ENCODE data around the gene RASSF5. TPM values are rescaled to one million over a fixed set of nuclear protein-coding genes. Genes with fewer than 3 reads are reported as not detected.

Gene RASSF5
- total and polyA plus RNA-seq, 3 donors from 2014 or later = 4.3 to 8.4 (median 5.9) TPM

DNA sequence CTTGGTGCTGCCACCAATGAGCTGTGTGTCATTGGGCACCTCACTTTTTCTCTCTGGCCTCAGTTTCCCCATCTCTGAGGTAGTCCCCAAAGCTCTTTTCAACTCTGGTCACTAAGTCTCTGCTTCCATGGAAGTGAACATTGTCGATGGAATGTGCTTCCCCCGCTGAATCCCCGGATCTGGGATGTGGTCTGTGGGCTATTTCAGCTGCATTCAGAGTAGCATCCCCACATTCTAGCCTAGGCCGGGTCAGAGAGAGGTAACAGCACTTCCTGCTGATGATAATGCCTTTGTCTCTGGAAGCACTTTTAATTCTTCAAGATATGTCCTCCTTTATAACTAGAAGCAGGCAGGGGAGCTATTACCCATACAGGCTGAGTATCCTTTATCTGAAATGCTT, 29.8 kb downstream of the RASSF5 start:
- no peak overlapping the region for H3K27ac ChIP-seq
- H3K27me3 ChIP-seq = no peaks in the 10 kb centered on the region
- TF ChIP-seq, protein P1, sequence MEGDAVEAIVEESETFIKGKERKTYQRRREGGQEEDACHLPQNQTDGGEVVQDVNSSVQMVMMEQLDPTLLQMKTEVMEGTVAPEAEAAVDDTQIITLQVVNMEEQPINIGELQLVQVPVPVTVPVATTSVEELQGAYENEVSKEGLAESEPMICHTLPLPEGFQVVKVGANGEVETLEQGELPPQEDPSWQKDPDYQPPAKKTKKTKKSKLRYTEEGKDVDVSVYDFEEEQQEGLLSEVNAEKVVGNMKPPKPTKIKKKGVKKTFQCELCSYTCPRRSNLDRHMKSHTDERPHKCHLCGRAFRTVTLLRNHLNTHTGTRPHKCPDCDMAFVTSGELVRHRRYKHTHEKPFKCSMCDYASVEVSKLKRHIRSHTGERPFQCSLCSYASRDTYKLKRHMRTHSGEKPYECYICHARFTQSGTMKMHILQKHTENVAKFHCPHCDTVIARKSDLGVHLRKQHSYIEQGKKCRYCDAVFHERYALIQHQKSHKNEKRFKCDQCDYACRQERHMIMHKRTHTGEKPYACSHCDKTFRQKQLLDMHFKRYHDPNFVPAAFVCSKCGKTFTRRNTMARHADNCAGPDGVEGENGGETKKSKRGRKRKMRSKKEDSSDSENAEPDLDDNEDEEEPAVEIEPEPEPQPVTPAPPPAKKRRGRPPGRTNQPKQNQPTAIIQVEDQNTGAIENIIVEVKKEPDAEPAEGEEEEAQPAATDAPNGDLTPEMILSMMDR (IDR thresholded peaks at IDR 0.05) = no peak
- TF ChIP-seq POLR2A (IDR thresholded peaks at IDR 0.05) = no peak
- no peaks in the 10 kb centered on the region for H3K9me3 ChIP-seq
- no peak overlapping the region for H3K4me3 ChIP-seq
- intact Hi-C loops (cut with DNase I; ENCODE audit: low total_unique reads) = no loop called here
- DNase-seq = no peak
- 78 to 95% methylated on average over 4 of the region's 4 CpGs for whole genome bisulfite sequencing, 2 donors
- peaks cover 12% of the 10 kb centered on the region for H3K4me1 ChIP-seq
- H3K36me3 ChIP-seq (ENCODE audit: low read depth, missing control alignments) = no peaks in the 10 kb centered on the region

DNA sequence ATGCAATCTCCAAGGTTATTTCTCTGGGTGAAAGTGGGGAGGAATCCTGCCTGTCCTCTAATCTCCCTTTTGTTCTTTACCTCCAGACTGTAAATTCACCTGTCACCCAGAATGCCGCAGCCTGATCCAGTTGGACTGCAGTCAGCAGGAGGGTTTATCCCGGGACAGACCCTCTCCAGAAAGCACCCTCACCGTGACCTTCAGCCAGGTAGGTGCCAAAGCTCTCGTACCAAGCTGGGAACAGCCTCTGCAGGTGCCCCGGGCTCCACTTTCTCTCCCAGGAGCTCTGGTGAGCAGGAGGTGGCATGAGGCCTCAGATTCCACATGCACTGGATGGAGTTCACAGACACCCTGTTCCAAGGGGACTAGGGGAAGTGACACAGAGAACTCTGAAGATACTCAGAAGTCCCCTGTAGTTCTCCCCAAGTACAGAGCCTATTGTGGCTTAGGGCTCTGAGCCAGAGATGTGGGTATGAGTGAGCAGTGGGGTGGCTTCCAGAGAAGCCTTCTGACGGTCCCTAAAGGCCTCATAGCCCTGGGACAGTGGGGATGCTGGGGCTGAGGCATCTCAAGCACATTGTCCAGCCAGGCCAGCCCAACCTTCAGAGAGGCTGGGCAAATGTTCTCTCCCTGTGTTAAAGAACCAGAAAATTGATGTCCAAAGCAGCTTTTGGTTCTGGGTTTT, 30.9 kb downstream of the RASSF5 start:
- WGBS, 2 donors = 79 to 81% methylated on average over 5 to 6 of the region's 6 CpGs
- intact Hi-C loops (cut with DNase I; ENCODE audit: low total_unique reads) = no loop called here
- no peak for DNase-seq
- H3K36me3 ChIP-seq (ENCODE audit: low read depth, missing control alignments) = no peaks in the 10 kb centered on the region
- H3K4me1 ChIP-seq = peaks cover 12% of the 10 kb centered on the region
- H3K27me3 ChIP-seq = no peaks in the 10 kb centered on the region
- no peak overlapping the region for H3K27ac ChIP-seq
- H3K9me3 ChIP-seq = no peaks in the 10 kb centered on the region
- no peak overlapping the region for H3K4me3 ChIP-seq
- TF ChIP-seq POLR2A (IDR thresholded peaks at IDR 0.05) = no peak
- TF ChIP-seq, protein P1 (IDR thresholded peaks at IDR 0.05) = no peak

DNA sequence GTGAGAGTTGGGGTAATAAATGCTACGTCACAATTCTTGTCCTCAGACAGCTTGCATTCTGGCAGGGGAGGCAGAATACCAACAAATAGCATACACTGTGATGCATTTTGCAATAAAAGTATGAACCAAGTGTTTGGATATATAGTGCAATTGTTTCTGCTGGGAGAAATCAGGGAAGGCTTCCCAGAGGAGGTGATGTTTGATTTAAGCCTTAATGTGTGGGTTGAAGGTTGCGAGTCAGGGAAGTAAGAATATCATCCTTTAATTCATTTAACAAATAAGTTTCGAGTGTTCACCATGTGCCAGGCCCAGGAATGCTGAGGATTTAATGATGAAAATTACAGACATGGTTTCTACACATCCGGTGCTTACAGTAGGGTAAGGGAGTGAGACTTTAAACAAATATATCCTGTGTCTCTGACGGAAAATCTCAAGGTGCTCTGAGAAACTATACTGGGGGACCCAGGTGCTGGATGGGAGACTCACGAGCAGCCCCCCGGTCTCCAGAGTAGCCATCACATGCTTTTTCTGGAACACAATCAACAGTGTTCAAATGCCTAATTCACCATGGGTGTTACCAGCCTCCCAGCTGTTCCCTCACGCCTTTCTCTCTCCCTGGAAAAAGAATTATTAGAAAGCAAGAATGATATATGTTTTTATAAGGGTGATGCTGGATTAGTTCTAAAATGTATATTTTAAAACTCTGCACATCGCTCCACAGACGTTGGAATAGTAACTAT, 31.7 kb downstream of the RASSF5 start:
- Histone ChIP-seq H3K27ac (no peak overlapping the region), H3K36me3 (ENCODE audit: low read depth, missing control alignments) (no peaks in the 10 kb centered on the region), H3K27me3 (no peaks in the 10 kb centered on the region), H3K9me3 (no peaks in the 10 kb centered on the region), H3K4me1 (peaks cover 12% of the 10 kb centered on the region), H3K4me3 (no peak overlapping the region)
- no peak for DNase-seq
- no peak for TF ChIP-seq POLR2A (IDR thresholded peaks at IDR 0.05)
- TF ChIP-seq, protein P1 (IDR thresholded peaks at IDR 0.05) = no peak
- intact Hi-C loops (cut with DNase I; ENCODE audit: low total_unique reads) = no loop called here
- 90 to 92% methylated on average over 10 of the region's 10 CpGs for WGBS, 2 donors

DNA sequence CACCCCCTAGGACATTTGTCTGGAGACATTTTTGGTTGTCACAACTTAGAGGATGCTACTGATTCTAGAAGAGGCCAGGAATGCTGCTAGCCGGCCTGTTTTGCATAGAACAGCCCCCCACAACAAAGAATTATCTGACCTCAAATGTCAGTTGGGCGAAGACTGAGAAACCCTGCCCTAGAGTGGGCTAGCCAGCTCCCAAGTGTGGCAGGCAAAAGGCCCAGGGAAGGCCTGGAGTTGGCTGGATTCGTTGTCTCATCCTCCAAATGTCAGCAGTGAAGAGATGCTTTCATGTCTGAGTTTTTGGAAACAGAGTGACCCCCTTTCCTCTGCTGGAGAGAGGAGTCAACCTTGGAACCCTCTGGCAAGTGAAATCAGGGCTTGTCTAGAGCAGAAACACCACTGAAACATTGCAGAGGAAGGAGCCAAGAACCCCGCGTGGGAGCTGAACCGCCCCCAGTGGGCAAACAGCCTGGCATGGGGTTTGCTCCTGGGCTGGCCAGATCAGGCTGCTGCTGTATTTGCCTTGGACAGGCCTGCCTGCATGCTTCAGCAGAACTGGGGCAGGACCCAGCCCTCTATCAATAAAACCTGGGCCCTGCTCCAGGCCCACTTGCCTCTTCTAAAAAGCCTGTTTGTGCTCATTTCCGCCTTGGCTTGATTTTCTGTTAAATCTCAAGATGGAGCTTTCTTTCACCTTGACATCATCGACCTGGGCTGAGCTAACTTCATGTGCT, 32.9 kb downstream of the RASSF5 start:
- DNase-seq = peak; percentile 76
- Histone ChIP-seq H3K4me1 (peaks cover 12% of the 10 kb centered on the region), H3K36me3 (ENCODE audit: low read depth, missing control alignments) (no peaks in the 10 kb centered on the region), H3K27me3 (no peaks in the 10 kb centered on the region), H3K9me3 (no peaks in the 10 kb centered on the region), H3K4me3 (no peak overlapping the region), H3K27ac (peak overlapping the region in 1 of 2 donors; percentile 6)
- intact Hi-C loops (cut with DNase I; ENCODE audit: low total_unique reads) = no loop called here
- TF ChIP-seq POLR2A (IDR thresholded peaks at IDR 0.05) = no peak
- TF ChIP-seq, protein P1 (IDR thresholded peaks at IDR 0.05) = no peak
- 44 to 55% methylated on average over 8 of the region's 8 CpGs for WGBS, 2 donors
